Astrocyte (in vitro differentiated cells and primary cell): ENCODE data around the gene PPTC7.

Experiments
- EZH2 ChIP-seq: IDR thresholded peaks from 2 replicates; pipeline ENCODE4 v1.6.1; 2012; ENCODE audit warnings: mild to moderate bottlenecking, low read length, inconsistent platforms; ENCODE audit not compliant: insufficient read depth
- TF ChIP-seq, protein P1 (sequence below): IDR thresholded peaks from 2 replicates; pipeline ENCODE4 v1.5.1; 2011; ENCODE audit warnings: low read depth, mild to moderate bottlenecking, inconsistent platforms, low read length, moderate library complexity; ENCODE audit not compliant: insufficient read depth

DNA sequence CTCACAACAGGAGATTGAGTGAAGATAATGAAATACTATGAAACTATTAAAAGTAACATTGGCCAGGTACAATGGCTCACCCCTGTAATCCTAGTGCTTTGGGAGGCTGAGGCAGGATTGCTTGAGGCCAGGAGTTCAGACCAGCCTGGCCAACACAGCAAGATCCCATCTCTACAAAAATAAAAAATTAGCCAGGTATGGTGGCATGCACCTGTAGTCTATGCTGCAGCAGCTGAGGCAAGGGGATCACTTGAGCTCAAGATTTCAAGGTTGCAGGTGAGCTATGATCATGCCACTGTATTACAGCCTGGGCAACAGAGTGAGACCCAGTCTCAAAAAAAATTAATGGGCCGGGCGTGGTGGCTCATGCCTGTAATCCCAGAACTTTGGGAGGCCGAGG lies 66.1 kb downstream of the PPTC7 start:
- TF ChIP-seq, protein P1, sequence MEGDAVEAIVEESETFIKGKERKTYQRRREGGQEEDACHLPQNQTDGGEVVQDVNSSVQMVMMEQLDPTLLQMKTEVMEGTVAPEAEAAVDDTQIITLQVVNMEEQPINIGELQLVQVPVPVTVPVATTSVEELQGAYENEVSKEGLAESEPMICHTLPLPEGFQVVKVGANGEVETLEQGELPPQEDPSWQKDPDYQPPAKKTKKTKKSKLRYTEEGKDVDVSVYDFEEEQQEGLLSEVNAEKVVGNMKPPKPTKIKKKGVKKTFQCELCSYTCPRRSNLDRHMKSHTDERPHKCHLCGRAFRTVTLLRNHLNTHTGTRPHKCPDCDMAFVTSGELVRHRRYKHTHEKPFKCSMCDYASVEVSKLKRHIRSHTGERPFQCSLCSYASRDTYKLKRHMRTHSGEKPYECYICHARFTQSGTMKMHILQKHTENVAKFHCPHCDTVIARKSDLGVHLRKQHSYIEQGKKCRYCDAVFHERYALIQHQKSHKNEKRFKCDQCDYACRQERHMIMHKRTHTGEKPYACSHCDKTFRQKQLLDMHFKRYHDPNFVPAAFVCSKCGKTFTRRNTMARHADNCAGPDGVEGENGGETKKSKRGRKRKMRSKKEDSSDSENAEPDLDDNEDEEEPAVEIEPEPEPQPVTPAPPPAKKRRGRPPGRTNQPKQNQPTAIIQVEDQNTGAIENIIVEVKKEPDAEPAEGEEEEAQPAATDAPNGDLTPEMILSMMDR: no peak
- TF ChIP-seq EZH2: no peak
